ENCODE data around the gene EXOC6.

GRCh38 chr10:92914478-92915325, 66.4 kb downstream of the EXOC6 start:
- TF ChIP-seq, protein P1, sequence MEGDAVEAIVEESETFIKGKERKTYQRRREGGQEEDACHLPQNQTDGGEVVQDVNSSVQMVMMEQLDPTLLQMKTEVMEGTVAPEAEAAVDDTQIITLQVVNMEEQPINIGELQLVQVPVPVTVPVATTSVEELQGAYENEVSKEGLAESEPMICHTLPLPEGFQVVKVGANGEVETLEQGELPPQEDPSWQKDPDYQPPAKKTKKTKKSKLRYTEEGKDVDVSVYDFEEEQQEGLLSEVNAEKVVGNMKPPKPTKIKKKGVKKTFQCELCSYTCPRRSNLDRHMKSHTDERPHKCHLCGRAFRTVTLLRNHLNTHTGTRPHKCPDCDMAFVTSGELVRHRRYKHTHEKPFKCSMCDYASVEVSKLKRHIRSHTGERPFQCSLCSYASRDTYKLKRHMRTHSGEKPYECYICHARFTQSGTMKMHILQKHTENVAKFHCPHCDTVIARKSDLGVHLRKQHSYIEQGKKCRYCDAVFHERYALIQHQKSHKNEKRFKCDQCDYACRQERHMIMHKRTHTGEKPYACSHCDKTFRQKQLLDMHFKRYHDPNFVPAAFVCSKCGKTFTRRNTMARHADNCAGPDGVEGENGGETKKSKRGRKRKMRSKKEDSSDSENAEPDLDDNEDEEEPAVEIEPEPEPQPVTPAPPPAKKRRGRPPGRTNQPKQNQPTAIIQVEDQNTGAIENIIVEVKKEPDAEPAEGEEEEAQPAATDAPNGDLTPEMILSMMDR (IDR thresholded peaks at IDR 0.05; ENCODE audit: low read depth, low read length, poor library complexity, severe bottlenecking) = peak; percentile 84
- TF ChIP-seq EZH2phosphoT487 (IDR thresholded peaks at IDR 0.05; ENCODE audit: borderline replicate concordance, low read length) = no peak

Measured in DOHH2 (cell line).